GM21723 (cell line): ENCODE results near the gene GUCA1A.
"Not testable (repeated sequence)": the region's sequence is repeated elsewhere in the genome, so short reads cannot be mapped to it uniquely, and the experiment has no call there.

Experiments used
- ATAC-seq: cut with Tn5 transposase; IDR thresholded peaks from one replicate; pipeline ENCODE4 v1.9.1; 2021; ENCODE audit warnings: mild to moderate bottlenecking, moderate library complexity; ENCODE audit not compliant: unreplicated experiment

GUCA1A gene

DNA sequence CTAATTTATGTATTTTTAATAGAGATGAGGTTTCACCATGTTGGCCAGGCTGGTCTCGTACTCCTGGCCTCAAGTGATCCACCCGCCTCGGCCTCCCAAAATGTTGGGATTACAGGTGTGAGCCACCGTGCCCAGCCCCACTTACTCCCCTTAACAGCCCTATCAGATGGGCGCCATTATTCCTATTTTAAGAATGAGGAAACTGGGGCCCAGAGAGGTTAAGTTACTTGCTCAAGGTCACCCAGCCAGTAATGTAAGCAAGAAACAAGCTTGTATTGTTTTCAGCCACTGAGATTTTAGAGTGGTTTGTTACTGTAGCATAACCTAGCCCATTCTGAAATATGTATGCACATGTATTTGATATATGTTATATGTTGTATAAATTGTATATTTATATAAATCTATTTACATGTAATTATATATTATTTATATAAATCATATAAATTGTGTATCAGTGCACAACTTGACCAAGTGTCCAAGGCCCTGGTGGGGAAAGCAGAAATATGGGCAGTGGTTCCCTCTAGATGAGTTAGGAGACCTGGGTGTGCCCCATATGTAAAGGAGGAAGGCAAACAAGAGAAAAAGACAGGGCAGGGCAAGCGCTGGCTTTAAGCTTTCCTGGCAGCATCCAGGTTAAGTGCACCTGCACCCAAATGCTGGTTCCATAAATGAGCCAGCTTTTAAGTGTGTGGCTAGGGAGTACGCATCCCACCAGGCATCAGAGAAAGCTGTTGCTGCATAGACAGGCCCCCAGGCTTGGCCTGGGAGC, 1.2 kb upstream of the GUCA1A start:
- no peak for ATAC-seq

DNA sequence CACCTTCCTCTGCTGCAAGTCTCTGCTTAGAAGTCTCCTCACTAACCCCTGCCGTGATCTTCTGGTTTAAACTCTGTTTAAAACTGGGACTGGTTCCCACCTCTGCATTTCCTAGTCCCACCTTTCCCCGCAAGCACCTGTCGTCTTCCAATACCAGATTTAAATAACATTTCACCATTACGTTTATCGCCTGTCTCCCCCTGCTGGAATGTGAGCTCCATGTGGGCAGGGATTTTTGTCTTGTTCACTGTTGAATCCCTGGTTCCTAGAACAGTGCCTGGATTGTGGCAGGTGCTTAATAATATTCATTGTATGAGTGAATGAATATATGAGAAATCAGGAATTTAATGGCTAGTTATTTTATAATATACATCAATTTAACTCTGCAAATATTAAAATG, 2.7 kb downstream of the GUCA1A start:
- no peak for ATAC-seq

DNA sequence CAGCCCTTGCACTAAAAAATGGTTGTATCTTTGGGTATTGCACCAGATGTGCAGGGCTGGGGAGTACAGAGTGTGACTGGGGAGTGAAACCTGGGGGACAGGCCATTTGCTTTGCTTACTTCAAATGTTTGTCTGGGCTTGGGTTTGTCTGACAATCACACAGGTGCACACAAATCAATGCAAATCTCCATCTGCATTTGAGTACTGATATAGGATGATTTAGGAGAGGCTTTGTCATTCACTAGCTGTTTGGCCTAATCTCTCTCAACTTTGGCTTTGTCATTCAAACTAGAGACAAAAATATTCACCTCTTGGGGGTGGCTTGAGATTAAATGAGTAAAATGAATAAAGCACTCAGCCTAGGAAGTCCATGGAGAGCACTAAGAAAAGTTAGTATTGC, 3.8 kb downstream of the GUCA1A start:
- no peak for ATAC-seq

DNA sequence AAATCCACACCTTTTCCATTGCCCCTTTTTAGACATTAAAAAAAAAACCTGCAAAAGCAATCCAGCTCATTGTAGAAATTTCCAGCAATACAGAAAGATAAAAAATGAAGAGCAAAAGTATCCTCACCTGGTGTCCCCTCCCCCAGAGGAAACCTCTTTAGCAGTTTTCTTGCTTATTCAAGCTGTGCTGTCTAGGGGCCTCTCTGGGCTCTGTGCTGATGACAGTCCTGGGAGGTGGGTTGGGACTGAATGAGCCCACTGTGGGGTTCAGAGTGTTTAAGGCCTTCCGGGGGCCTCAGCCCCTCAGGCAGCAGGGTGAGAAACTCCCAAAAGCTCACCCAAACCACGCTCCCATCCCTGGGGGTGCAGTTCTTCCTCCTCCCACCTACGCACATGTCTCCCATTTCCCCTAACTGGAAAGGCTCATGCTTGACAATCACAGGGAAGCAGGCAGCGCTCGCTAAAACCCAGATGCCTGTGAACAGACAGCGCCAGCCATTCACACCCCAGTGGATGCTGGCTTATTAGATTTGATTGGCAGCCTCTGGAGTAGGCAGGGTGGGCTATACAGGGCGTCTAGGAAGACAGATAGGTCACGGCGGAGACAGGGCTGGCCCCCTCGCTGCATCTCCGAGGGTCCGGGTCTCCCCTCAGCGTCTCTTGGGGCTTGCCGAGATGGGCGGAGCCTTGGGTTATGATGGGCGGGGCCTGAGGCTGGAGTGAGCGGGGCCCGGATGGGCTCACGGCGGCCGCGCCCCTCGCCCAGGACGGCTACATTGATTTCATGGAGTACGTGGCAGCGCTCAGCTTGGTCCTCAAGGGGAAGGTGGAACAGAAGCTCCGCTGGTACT, 4.6 kb downstream of the GUCA1A start:
- no peak for ATAC-seq

DNA sequence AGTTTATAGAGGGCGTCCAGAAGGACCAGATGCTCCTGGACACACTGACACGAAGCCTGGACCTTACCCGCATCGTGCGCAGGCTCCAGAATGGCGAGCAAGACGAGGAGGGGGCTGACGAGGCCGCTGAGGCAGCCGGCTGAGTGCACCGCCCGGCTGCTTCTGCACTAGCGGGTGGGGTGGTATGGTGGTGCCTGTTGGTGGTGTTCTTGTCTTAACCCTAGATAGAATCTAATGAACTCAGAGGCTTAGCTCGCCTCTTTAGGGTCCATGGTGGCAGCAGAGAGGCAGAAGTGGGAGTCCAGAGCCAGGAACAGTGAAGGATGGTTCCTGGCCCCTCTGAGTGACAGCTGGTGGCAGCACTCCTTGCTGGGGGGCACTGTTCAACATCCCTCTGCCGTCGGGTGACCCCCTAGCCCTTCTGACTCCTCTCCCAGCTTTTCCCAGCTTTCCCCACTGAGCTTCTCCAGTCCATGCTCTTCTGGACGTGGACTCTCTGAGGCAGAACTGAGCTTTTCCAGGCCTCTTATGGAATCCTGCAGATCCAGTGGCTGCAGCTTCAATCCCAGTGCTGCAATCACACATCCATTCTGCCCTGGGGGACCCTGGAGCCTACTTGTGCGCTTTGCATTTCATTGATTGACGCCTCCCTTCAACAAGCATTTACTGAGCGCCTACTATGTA, 6.2 kb downstream of the GUCA1A start:
- ATAC-seq = no peak

- no peak for ATAC-seq
Observed at GRCh38 chr6:42179945-42180313, 6.8 kb downstream of the GUCA1A start.

- no peak for ATAC-seq
Observed at GRCh38 chr6:42182101-42182500, 8.9 kb downstream of the GUCA1A start.

- ATAC-seq = no peak
Observed at GRCh38 chr6:42184475-42184874, 11.3 kb downstream of the GUCA1A start.

- no peak for ATAC-seq
Observed at GRCh38 chr6:42185597-42185996, 12.4 kb downstream of the GUCA1A start.

- ATAC-seq = no peak
Observed at GRCh38 chr6:42188406-42188805, 15.2 kb downstream of the GUCA1A start.

DNA sequence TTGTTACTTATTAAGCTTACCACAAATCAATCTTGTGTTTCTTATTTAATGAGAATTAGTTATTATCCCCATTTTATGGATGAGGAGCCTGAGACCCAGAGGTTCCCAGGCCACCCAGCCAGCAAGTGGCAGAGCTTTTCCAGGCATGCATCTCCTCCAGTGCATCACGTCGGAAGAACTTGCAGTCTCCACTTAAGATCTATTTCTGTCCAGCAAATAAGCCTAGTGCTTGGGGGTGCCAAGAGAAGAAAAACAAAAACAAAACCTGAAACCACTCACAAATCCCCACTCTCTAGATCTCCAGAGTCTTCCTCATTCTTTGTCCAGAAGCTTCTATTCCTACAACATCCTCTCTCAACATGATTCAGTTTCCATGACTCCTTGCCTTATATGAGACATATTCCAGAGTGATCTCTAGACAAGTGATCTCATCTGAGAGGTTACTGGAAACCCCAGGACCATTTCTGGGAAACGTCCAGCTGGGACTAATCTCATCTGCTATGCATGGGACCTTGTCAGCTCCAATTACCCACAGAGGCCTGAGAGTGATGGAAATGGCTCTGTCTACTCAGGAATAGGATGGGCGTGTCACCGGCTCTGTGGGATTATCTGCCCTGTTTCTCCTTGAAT, 17.5 kb downstream of the GUCA1A start:
- no peak for ATAC-seq

DNA sequence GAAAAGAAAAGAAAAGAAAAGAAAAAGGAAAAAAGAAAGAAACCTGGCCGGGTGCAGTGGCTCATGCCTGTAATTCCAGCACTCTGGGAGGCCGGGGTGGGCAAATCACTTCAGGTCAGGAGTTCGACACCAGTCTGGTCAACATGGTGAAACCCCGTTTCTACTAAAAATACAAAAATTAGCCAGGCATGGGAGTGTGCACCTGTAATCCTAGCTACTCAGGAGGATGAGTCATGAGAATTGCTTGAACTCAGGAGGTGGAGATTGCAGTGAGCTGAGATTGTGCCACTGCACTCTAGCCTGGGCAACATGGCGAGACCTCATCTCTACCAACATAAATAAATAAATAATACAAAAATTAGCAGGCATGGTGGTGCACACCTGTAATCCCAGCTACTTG, 19.2 kb downstream of the GUCA1A start:
- ATAC-seq = not testable (repeated sequence)

DNA sequence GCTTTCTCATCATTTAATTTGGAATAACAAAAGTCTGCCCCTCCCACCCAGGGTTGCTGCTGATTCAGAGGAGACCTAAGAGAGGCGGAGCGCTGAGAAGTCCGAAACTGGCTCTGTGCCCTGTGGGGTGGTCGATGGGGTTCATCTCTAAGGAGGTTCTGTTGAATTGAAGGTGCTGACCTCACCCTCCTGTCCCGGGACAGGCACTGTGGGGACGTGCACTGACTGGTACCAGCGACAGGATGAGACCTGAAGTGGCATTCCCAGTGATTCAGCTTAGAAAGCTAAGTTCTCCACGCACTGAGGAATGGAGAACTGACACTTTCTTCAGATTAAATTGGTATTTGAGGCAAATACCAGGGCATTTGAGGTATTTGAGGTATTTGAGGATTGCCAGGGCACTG, 20.3 kb downstream of the GUCA1A start:
- no peak for ATAC-seq

GRCh38 chr6:42194056-42194455, 20.9 kb downstream of the GUCA1A start:
- ATAC-seq = no peak

GRCh38 chr6:42195415-42195814, 22.3 kb downstream of the GUCA1A start:
- ATAC-seq = no peak

GRCh38 chr6:42197555-42198362, 24.6 kb downstream of the GUCA1A start:
- ATAC-seq = no peak

GRCh38 chr6:42199106-42199981, 26.2 kb downstream of the GUCA1A start:
- ATAC-seq = no peak

- no peak for ATAC-seq
Observed at GRCh38 chr6:42200035-42200434, 26.9 kb downstream of the GUCA1A start.

GRCh38 chr6:42201382-42201781, 28.2 kb downstream of the GUCA1A start:
- no peak for ATAC-seq
